OCI-LY1 (cell line): ENCODE results near the gene HS3ST4.

ENCODE experiments used
- H2AFZ ChIP-seq: fragments of 200-600 bp; sonication (generic), shearing (Covaris generic); 2 replicates; pipeline ENCODE4 v1.6.0; 2014; ENCODE audit warnings: antibody characterized with exemption, mild to moderate bottlenecking, low read length
- H3F3A ChIP-seq: fragments of 200-600 bp; sonication (generic), shearing (Covaris generic); 2 replicates; pipeline ENCODE4 v1.6.0; 2014; ENCODE audit warnings: mild to moderate bottlenecking, antibody characterized with exemption, low read length, moderate library complexity; ENCODE audit not compliant: insufficient read depth
- H3K27ac ChIP-seq: fragments of 200-600 bp; sonication (generic); 2 replicates; pipeline ENCODE4 v1.5.1; 2014; ENCODE audit warnings: low read length, mixed run types, mild to moderate bottlenecking, low read depth; ENCODE audit not compliant: poor library complexity, severe bottlenecking
- H3K27me3 ChIP-seq: fragments of 200-600 bp; sonication (generic); 2 replicates; pipeline ENCODE4 v1.6.0; 2014; ENCODE audit warnings: antibody characterized with exemption, mild to moderate bottlenecking, low read length, moderate library complexity; ENCODE audit not compliant: insufficient read depth
- H3K36me3 ChIP-seq: fragments of 200-600 bp; sonication (generic); 2 replicates; pipeline ENCODE4 v1.6.1; 2014; ENCODE audit warnings: mild to moderate bottlenecking, antibody characterized with exemption, low read length, moderate library complexity, mixed read lengths; ENCODE audit not compliant: insufficient read depth
- H3K4me1 ChIP-seq: fragments of 200-600 bp; sonication (generic); 2 replicates; pipeline ENCODE4 v1.5.1; 2014; ENCODE audit warnings: mild to moderate bottlenecking, low read length, moderate library complexity; ENCODE audit not compliant: insufficient read depth, severe bottlenecking
- H3K4me2 ChIP-seq: fragments of 200-600 bp; sonication (generic), shearing (Covaris generic); 2 replicates; pipeline ENCODE4 v1.6.1; 2014; ENCODE audit warnings: low read length
- H3K4me3 ChIP-seq: fragments of 200-600 bp; sonication (generic); 2 replicates; pipeline ENCODE4 v1.5.1; 2014; ENCODE audit warnings: low read length, low read depth, mild to moderate bottlenecking, mixed read lengths; ENCODE audit not compliant: poor library complexity, severe bottlenecking
- H3K79me2 ChIP-seq: fragments of 200-600 bp; shearing (Covaris generic); 2 replicates; pipeline ENCODE4 v1.6.1; 2016; ENCODE audit warnings: mixed run types, low read length, mixed read lengths; ENCODE audit not compliant: insufficient read depth
- H3K9ac ChIP-seq: fragments of 200-600 bp; sonication (generic), shearing (Covaris generic); 2 replicates; pipeline ENCODE4 v1.6.1; 2014; ENCODE audit warnings: mild to moderate bottlenecking, low read length, mixed read lengths
- H3K9me2 ChIP-seq: fragments of 200-600 bp; sonication (generic), shearing (Covaris generic); 2 replicates; pipeline ENCODE4 v1.6.1; 2014; ENCODE audit warnings: low read depth, mild to moderate bottlenecking, low read length, mixed read lengths
- H3K9me3 ChIP-seq: fragments of 200-600 bp; shearing (Covaris generic); 2 replicates; pipeline ENCODE4 v1.6.1; 2014; ENCODE audit warnings: low read length, mixed read lengths
- H4K20me1 ChIP-seq: fragments of 200-600 bp; sonication (generic), shearing (Covaris generic); 2 replicates; pipeline ENCODE4 v1.6.0; 2016; ENCODE audit warnings: mild to moderate bottlenecking, low read length; ENCODE audit not compliant: insufficient read depth
- EZH2 ChIP-seq: fragments of 200-600 bp; sonication (generic), shearing (Covaris generic); IDR thresholded peaks from 2 replicates; pipeline ENCODE4 v1.8.0; 2017; ENCODE audit warnings: borderline replicate concordance, mixed run types, mild to moderate bottlenecking, antibody characterized with exemption, low read length, moderate library complexity, mixed read lengths
- TF ChIP-seq, protein P1 (sequence below): fragments of 200-600 bp; sonication (generic), shearing (Covaris generic); IDR thresholded peaks from 2 replicates; pipeline ENCODE4 v1.5.1; 2017; ENCODE audit warnings: mild to moderate bottlenecking, antibody characterized with exemption, low read length, moderate library complexity, mixed read lengths

The HS3ST4 gene

DNA sequence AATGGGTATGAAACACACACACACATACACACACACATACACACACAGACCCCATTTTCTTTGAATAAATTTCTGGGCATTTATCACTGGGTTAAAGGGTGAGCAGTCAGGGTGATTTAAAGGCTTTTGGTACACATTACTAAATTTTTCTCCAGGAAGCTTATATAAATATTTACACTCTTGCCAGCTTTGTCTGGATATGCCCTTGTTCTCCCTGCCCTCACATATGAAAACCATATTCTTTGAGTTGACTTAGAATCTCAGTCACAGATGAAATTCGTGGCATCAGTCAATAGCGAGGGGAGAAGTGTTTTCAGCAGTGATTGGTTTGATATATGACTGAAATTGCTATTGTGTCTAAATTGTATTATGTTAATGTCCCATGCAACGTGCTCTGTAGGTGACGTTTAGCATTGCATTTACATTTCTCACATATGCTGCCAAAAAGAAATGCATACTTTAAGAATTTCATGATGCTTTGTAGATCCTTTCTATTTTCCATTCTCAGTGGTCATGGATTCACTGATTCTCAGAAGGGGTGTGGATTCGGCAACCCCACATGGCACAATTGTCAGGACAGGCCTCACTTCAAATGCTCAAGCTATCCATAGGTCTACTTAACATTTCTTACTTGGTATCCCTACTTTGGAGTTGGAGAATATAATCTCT lies 34.8 kb downstream of the HS3ST4 start:
- TF ChIP-seq, protein P1, sequence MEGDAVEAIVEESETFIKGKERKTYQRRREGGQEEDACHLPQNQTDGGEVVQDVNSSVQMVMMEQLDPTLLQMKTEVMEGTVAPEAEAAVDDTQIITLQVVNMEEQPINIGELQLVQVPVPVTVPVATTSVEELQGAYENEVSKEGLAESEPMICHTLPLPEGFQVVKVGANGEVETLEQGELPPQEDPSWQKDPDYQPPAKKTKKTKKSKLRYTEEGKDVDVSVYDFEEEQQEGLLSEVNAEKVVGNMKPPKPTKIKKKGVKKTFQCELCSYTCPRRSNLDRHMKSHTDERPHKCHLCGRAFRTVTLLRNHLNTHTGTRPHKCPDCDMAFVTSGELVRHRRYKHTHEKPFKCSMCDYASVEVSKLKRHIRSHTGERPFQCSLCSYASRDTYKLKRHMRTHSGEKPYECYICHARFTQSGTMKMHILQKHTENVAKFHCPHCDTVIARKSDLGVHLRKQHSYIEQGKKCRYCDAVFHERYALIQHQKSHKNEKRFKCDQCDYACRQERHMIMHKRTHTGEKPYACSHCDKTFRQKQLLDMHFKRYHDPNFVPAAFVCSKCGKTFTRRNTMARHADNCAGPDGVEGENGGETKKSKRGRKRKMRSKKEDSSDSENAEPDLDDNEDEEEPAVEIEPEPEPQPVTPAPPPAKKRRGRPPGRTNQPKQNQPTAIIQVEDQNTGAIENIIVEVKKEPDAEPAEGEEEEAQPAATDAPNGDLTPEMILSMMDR = no peak
- no peak for TF ChIP-seq EZH2
- H4K20me1 ChIP-seq = no peaks in the 10 kb centered on the region
- no peaks in the 10 kb centered on the region for H3K79me2 ChIP-seq
- no peaks in the 10 kb centered on the region for H3K9me3 ChIP-seq
- H3K27ac ChIP-seq = no peak overlapping the region
- H3K27me3 ChIP-seq = no peaks in the 10 kb centered on the region
- no peak overlapping the region for H3K9ac ChIP-seq
- no peaks in the 10 kb centered on the region for H3K4me1 ChIP-seq
- no peaks in the 10 kb centered on the region for H3K36me3 ChIP-seq
- H3K4me3 ChIP-seq = no peak overlapping the region
- no peak overlapping the region for H3K4me2 ChIP-seq
- no peaks in the 10 kb centered on the region for H3K9me2 ChIP-seq
- no peaks in the 10 kb centered on the region for H3F3A ChIP-seq
- H2AFZ ChIP-seq = no peak overlapping the region

DNA sequence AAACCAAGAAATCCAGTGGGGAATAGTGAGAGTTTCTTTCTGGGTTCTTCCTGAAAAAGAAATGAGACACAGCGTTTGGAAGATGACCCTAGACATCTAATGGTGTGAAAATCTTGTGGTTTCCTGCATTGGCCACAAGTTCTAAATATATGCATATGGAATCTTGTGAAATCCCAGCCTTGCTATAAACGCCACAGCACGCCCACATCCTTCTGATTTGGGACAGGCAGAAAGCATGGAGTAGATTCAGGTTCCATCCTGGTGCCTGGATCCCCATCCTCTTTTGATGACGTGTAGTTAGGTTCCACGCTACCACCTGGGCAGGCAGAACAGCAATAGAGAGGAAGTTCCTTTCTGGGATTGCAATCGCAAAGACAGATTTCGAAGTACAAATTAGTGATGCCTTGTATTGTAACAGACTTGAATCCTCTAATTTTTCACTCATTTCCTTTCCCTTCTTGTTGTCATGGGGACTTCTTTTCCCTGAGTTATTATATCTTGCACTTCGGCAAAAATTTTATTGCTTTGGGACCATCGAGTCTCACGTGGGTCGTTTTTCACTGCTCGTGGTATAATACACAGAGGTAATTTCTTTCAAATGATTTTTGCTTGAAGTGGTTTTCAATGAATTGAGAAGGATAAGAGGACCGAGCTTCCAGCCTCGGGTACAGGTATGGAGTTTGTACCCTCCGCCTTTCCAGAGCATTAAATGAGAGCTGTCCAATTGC lies 37.6 kb downstream of the HS3ST4 start:
- H3F3A ChIP-seq = no peaks in the 10 kb centered on the region
- TF ChIP-seq, protein P1 = no peak
- no peak for TF ChIP-seq EZH2
- no peaks in the 10 kb centered on the region for H3K9me3 ChIP-seq
- H3K4me2 ChIP-seq = no peak overlapping the region
- no peaks in the 10 kb centered on the region for H4K20me1 ChIP-seq
- no peak overlapping the region for H2AFZ ChIP-seq
- H3K27me3 ChIP-seq = no peaks in the 10 kb centered on the region
- H3K4me3 ChIP-seq = no peak overlapping the region
- no peaks in the 10 kb centered on the region for H3K9me2 ChIP-seq
- no peaks in the 10 kb centered on the region for H3K79me2 ChIP-seq
- H3K27ac ChIP-seq = no peak overlapping the region
- H3K4me1 ChIP-seq = no peaks in the 10 kb centered on the region
- H3K9ac ChIP-seq = no peak overlapping the region
- no peaks in the 10 kb centered on the region for H3K36me3 ChIP-seq

DNA sequence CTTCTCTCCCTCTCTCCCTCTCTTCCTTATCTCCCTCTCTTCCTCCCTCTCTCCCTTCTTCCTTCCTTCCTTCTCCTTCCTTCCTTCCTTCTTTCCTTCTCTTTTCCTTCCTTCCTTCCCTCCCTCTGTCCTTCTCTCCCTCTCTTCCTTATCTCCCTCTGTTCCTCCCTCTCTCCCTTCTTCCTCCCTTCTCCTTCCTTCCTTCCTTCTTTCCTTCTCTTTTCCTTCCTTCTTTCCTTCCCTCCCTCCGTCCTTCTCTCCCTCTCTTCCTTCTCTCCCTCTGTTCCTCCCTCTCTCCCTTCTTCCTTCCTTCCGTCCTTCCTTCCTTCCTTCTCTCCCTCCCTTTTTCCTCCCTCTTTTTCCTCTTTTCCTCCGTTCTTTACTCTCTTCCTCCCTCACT lies 38.6 kb downstream of the HS3ST4 start:
- no peak overlapping the region for H3K27ac ChIP-seq

More for the DNA sequence above, 38.6 kb downstream of the HS3ST4 start:
- H3K79me2 ChIP-seq = no peaks in the 10 kb centered on the region
- H3K9me3 ChIP-seq = no peaks in the 10 kb centered on the region
- H3K9me2 ChIP-seq = no peaks in the 10 kb centered on the region
- no peak overlapping the region for H2AFZ ChIP-seq
- no peak overlapping the region for H3K9ac ChIP-seq
- TF ChIP-seq EZH2 = no peak
- TF ChIP-seq, protein P1 = no peak
- no peaks in the 10 kb centered on the region for H3K27me3 ChIP-seq
- no peaks in the 10 kb centered on the region for H4K20me1 ChIP-seq
- H3F3A ChIP-seq = no peaks in the 10 kb centered on the region
- H3K4me1 ChIP-seq = no peaks in the 10 kb centered on the region
- no peaks in the 10 kb centered on the region for H3K36me3 ChIP-seq
- H3K4me2 ChIP-seq = no peak overlapping the region
- H3K4me3 ChIP-seq = no peak overlapping the region
